BJ (cell line): ENCODE results near the gene SMARCC1. TPM values are rescaled to one million over a fixed set of nuclear protein-coding genes. Genes with fewer than 3 reads are reported as not detected.

Source experiments
- CTCF ChIA-PET: fragments of 350-600 bp; formaldehyde crosslinking; extraction: SDS; loops from one replicate; lab custom pipeline; 2021; ENCODE audit warnings: antibody characterized with exemption, inconsistent platforms; lab: Yijun Ruan, JAX
- POLR2A ChIA-PET: fragments of 300-600 bp; sonication (Branson Sonifier 250); formaldehyde crosslinking; extraction: SDS; loops from one replicate; lab custom pipeline; 2021; ENCODE audit warnings: antibody characterized with exemption; lab: Charles Lee
- DNase-seq: peaks from one replicate; pipeline ENCODE4 v3.0.0-alpha.2; 2011; ENCODE audit warnings: low read depth
- H3K27me3 ChIP-seq: 2 replicates; pipeline ENCODE4 v1.6.0; 2011; ENCODE audit warnings: low read length; ENCODE audit not compliant: control insufficient read depth, insufficient read depth
- H3K36me3 ChIP-seq: 2 replicates; pipeline ENCODE4 v1.5.1; 2011; ENCODE audit warnings: low read length; ENCODE audit not compliant: control insufficient read depth, insufficient read depth
- H3K4me3 ChIP-seq: 2 replicates; pipeline ENCODE4 v1.5.1; 2011; ENCODE audit warnings: low read depth, mild to moderate bottlenecking, control low read depth, low read length
- CTCF ChIP-seq: IDR thresholded peaks from 2 replicates; pipeline ENCODE4 v1.5.1; 2011; ENCODE audit warnings: low read depth, mild to moderate bottlenecking, control low read depth, inconsistent platforms, low read length, moderate library complexity; ENCODE audit not compliant: insufficient read depth
- polyA plus RNA-seq: library from polyadenylated mRNA; depleted of rRNA; stranded (reverse); fragments of >200 nt; gene quantifications from 2 replicates; pipeline ENCODE4 v1.2.3, GENCODE V29; 2011

SMARCC1 gene
- polyA plus RNA-seq, 1 experiment, result 25.8 TPM

DNA sequence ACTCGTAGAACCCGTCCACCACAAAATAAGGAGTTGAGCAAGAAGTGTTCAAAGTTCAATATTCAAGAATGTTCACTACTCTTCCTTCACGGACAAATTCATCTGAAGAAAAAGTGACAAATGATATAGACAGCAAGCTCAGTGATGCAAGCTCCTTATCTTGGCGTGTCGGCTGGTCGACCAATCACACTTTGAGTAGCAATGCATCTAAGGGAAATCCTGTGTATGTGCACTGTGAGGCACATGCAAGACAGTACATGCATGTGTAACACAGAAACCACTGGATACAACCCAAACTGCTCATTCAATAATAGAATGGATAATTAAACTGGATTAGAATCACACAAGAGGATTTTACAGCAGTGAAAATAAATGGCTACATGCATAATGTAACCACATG lies 138.6 kb downstream of the SMARCC1 start:
- POLR2A ChIA-PET, result no interaction called here
- TF ChIP-seq CTCF, result no peak
- CTCF ChIA-PET, result interaction anchor here (0.7 kb wide), 1 partner anchor 625 kb away, joined by 3 read pairs; no protein-coding TSS in a partner anchor

DNA sequence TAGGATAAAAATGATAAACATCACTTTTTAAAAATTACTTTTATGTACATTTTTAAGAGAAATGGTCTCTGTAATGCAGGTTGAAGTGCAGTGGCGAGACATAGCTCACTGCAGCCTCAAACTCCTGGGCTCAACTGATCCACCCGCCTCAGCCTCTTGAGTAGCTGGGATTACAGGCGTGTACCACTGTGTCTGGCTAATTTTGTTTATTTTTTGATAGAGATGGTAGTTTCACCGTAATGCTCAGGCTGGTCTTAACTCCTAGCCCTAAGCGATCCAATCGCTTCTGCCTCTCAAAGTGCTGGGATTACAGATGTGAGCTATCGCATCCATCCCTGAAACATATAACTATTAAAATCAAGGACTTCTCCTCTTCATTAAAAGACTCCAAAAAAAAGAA lies 140.0 kb downstream of the SMARCC1 start:
- no peaks in the 10 kb centered on the region for H3K27me3 ChIP-seq
- no peak overlapping the region for H3K4me3 ChIP-seq
- ChIA-PET POLR2A (no interaction called here), CTCF (interaction anchor here (0.6 kb wide), 1 partner anchor 103 kb away, joined by 3 read pairs; no protein-coding TSS in a partner anchor)
- no peak for TF ChIP-seq CTCF
- no peak for DNase-seq
- peaks cover 4% of the 10 kb centered on the region; the same call in 1 of the 2 replicates for H3K36me3 ChIP-seq

More for the DNA sequence above, 138.6 kb downstream of the SMARCC1 start:
- no peaks in the 10 kb centered on the region for H3K27me3 ChIP-seq
- no peak for DNase-seq
- H3K4me3 ChIP-seq, result no peak overlapping the region
- peaks cover 4% of the 10 kb centered on the region; the same call in 1 of the 2 replicates for H3K36me3 ChIP-seq

DNA sequence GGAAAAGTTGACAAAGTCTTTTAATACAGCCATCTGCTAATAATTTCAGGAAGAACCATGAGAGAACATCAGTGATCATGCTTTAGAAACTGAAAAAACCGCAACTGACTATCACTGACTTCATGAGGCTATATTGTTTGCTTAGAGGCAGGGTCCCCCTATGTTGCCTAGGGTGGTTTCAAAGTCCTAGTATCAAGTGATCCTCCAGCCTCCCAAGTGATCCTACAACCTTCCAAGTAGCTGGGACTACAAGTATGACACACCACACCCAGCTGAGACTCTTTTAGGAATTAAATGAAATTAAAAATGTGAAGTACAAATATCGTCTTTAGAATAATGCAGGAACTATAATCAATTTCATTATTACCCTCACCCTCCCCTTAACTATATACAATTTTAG lies 144.8 kb downstream of the SMARCC1 start:
- Histone ChIP-seq H3K27me3 (no peaks in the 10 kb centered on the region), H3K4me3 (no peak overlapping the region), H3K36me3 (peaks cover 12% of the 10 kb centered on the region; the same call in 1 of the 2 replicates)
- ChIA-PET POLR2A (no interaction called here), CTCF (interaction anchor here (0.6 to 1.3 kb wide), 2 partner anchors 66 to 115 kb away, joined by 3 to 4 read pairs; no protein-coding TSS in a partner anchor)
- no peak for DNase-seq
- TF ChIP-seq CTCF, result no peak

DNA sequence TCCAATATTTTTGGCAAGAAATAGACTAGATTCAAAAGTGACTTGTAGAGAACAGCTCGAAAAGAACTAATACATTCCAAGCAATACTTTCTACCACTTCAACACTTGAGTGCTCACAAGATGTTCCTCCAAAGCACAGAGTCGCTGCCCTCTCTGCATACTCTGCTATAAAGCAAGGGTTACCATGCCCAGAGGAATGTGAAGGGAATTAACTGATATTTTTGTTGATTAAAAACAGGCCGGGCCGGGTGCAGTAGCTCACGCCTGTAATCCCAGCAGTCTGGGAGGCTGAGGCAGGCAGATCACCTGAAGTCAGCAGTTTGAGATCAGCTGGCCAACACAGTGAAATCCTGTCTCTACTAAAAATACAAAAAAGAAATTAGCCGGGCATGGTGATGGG lies 145.5 kb downstream of the SMARCC1 start:
- peaks cover 9% of the 10 kb centered on the region; the same call in 1 of the 2 replicates for H3K36me3 ChIP-seq
- H3K27me3 ChIP-seq, result no peaks in the 10 kb centered on the region
- ChIA-PET POLR2A (no interaction called here), CTCF (interaction anchor here (0.9 to 1.6 kb wide), 2 partner anchors 9 to 11 kb away, joined by 3 to 5 read pairs; no protein-coding TSS in a partner anchor)
- H3K4me3 ChIP-seq, result no peak overlapping the region
- DNase-seq, result no peak
- TF ChIP-seq CTCF, result no peak

DNA sequence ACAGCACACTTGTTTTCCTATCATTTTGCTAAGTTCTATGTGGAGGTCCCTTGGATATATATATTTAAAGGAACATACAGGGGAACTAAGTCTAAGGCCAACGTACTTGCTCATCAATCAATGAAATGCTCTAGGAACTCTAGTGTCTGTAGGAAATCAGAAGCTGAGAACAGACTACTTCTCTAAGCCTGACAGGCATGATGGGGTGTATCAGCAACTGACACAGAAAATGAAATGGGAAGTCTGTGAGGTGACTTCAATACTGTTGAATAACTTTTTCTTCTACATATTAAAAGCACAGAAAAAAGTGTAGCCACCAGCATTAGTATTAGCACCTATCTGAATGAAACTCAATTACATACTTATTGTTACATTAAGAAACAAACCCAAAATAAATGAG lies 146.2 kb downstream of the SMARCC1 start:
- POLR2A ChIA-PET, result no interaction called here
- peaks cover 7% of the 10 kb centered on the region; the same call in 1 of the 2 replicates for H3K36me3 ChIP-seq

More for the DNA sequence above, 146.2 kb downstream of the SMARCC1 start:
- no peak for TF ChIP-seq CTCF
- DNase-seq, result no peak
- CTCF ChIA-PET, result interaction anchor here (0.9 to 1.6 kb wide), 3 partner anchors 8 to 31 kb away, joined by 3 to 5 read pairs (median 3); no protein-coding TSS in a partner anchor
- no peak overlapping the region for H3K4me3 ChIP-seq
- H3K27me3 ChIP-seq, result no peaks in the 10 kb centered on the region
